Adrenal gland (tissue), 5 donors: ENCODE results near the gene KCNT1.

Experiments
- POLR2A ChIP-seq, 2 donors: fragments of 450-650 bp; IDR thresholded peaks; one replicate each; pipeline ENCODE4 v1.6.1; 2017; ENCODE audit warnings: antibody characterized with exemption in 2 of 2, mild to moderate bottlenecking in 2 of 2, moderate library complexity in 1 of 2
- TF ChIP-seq, protein P1 (sequence below), 6 experiments: fragments of 450-650 bp in 4 of 6; fragments of 200-600 bp in 2 of 6; sonication (generic) in 1 of 6; IDR thresholded peaks; 1 replicate in 5 of 6; 2 replicates in 1 of 6; pipeline versions ENCODE4 v1.5.1 to v1.8.0; 2016 to 2021; ENCODE audit warnings: antibody characterized with exemption in 6 of 6, mild to moderate bottlenecking in 2 of 6, moderate library complexity in 1 of 6
- donor health status: DM: no; HTN: no; CAD: no.

DNA sequence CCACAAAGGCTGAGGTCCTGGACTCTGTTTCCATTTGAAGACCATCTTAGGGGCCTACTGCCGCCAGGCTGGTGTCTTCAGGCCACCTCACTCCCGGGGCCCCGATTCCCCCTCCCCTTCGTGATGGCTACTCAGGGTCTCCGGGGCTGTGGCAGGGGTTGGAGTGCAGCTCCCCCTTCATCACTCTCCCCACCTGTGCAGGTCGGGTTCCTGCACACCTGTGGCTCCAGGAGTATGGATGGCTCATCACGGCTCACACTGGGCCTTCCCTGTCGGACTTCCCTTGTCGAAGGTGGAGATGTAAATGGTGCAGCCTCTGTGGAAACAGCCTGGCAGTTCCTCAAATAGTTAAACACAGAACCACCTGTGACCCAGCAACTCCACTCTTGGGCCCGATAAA, 27.0 kb upstream of the KCNT1 start:
- TF ChIP-seq, protein P1, sequence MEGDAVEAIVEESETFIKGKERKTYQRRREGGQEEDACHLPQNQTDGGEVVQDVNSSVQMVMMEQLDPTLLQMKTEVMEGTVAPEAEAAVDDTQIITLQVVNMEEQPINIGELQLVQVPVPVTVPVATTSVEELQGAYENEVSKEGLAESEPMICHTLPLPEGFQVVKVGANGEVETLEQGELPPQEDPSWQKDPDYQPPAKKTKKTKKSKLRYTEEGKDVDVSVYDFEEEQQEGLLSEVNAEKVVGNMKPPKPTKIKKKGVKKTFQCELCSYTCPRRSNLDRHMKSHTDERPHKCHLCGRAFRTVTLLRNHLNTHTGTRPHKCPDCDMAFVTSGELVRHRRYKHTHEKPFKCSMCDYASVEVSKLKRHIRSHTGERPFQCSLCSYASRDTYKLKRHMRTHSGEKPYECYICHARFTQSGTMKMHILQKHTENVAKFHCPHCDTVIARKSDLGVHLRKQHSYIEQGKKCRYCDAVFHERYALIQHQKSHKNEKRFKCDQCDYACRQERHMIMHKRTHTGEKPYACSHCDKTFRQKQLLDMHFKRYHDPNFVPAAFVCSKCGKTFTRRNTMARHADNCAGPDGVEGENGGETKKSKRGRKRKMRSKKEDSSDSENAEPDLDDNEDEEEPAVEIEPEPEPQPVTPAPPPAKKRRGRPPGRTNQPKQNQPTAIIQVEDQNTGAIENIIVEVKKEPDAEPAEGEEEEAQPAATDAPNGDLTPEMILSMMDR (IDR thresholded peaks at IDR 0.05) = no peak
- TF ChIP-seq POLR2A (IDR thresholded peaks at IDR 0.05) = no peak
